OCI-LY7 (cell line): ENCODE results near the gene NLRX1. TPM values are rescaled to one million over a fixed set of nuclear protein-coding genes. Genes with fewer than 3 reads are reported as not detected.
A peak's percentile ranks its signal among the peaks of the same experiment; 100 is the strongest.

Source experiments
- BruUV-seq: library from RNA; stranded (reverse); fragments of 400-500 nt; replicated peaks from 2 replicates; lab custom pipeline; 2021; lab: Mats Ljungman, UMichigan
- CTCF ChIA-PET: fragments of 300-600 bp; sonication (Branson Sonifier 250); formaldehyde crosslinking; loops from one replicate; lab custom pipeline; 2022; ENCODE audit warnings: antibody characterized with exemption; ENCODE audit not compliant: unreplicated experiment; lab: Charles Lee
- POLR2A ChIA-PET: fragments of 300-600 bp; sonication (Branson Sonifier 250); formaldehyde crosslinking; loops from one replicate; lab custom pipeline; 2022; ENCODE audit warnings: antibody characterized with exemption; lab: Charles Lee
- DNase-seq: peaks from one replicate; pipeline ENCODE4 v3.0.0-alpha.2; 2015; ENCODE audit warnings: low spot score
- H2AFZ ChIP-seq: fragments of 200-600 bp; sonication (generic), shearing (Covaris generic); 2 replicates; pipeline ENCODE4 v1.6.1; 2014; ENCODE audit warnings: mild to moderate bottlenecking, antibody characterized with exemption, low read length, moderate library complexity
- H3K27ac ChIP-seq: fragments of 200-600 bp; sonication (generic); 2 replicates; pipeline ENCODE4 v1.5.1; 2014; ENCODE audit warnings: mixed run types, low read depth, mild to moderate bottlenecking, moderate library complexity, low read length, inconsistent platforms; ENCODE audit not compliant: poor library complexity, severe bottlenecking
- H3K36me3 ChIP-seq: fragments of 200-600 bp; sonication (generic); 2 replicates; pipeline ENCODE4 v1.6.1; 2014; ENCODE audit warnings: mild to moderate bottlenecking, antibody characterized with exemption, low read length, moderate library complexity, mixed read lengths; ENCODE audit not compliant: insufficient read depth
- H3K4me1 ChIP-seq: fragments of 200-600 bp; sonication (generic); 2 replicates; pipeline ENCODE4 v1.5.1; 2014; ENCODE audit warnings: mild to moderate bottlenecking, low read length; ENCODE audit not compliant: insufficient read depth, poor library complexity, severe bottlenecking
- H3K4me2 ChIP-seq: fragments of 200-600 bp; sonication (generic); 2 replicates; pipeline ENCODE4 v1.6.1; 2014; ENCODE audit warnings: mild to moderate bottlenecking, low read length
- H3K4me3 ChIP-seq: fragments of 200-600 bp; sonication (generic); 2 replicates; pipeline ENCODE4 v1.5.1; 2014; ENCODE audit warnings: mild to moderate bottlenecking, low read depth, low read length; ENCODE audit not compliant: poor library complexity, severe bottlenecking
- H3K79me2 ChIP-seq: fragments of 200-600 bp; sonication (generic); 2 replicates; pipeline ENCODE4 v1.6.1; 2016; ENCODE audit warnings: low read depth, mild to moderate bottlenecking, low read length, moderate library complexity, mixed read lengths; ENCODE audit not compliant: insufficient read depth
- H3K9me2 ChIP-seq: fragments of 200-600 bp; sonication (generic); 2 replicates; pipeline ENCODE4 v1.6.1; 2016; ENCODE audit warnings: mild to moderate bottlenecking, low read length, mixed read lengths; ENCODE audit not compliant: insufficient read depth
- H3K9me3 ChIP-seq: fragments of 200-600 bp; sonication (generic); 2 replicates; pipeline ENCODE4 v1.6.1; 2014; ENCODE audit warnings: mild to moderate bottlenecking, mixed run types, low read length, mixed read lengths
- H4K20me1 ChIP-seq: fragments of 200-600 bp; sonication (generic); 2 replicates; pipeline ENCODE4 v1.6.1; 2014; ENCODE audit warnings: mild to moderate bottlenecking, antibody characterized with exemption, low read length, moderate library complexity, mixed read lengths; ENCODE audit not compliant: insufficient read depth
- EZH2phosphoT487 ChIP-seq: fragments of 200-600 bp; sonication (generic); IDR thresholded peaks from 2 replicates; pipeline ENCODE4 v1.6.1; 2018; ENCODE audit warnings: low read depth, borderline replicate concordance, mild to moderate bottlenecking, mixed run types, antibody characterized with exemption, low read length, moderate library complexity, mixed read lengths
- intact Hi-C: fragments of 100-400 bp; cut with micrococcal nuclease; formaldehyde crosslinking; loops from one replicate; pipeline ENCODE4 v1.10.0; 2022; ENCODE audit not compliant: unreplicated experiment
- total RNA-seq, 2 experiments: library from RNA; depleted of rRNA in 1 of 2; stranded (reverse); fragments of >200 nt in 1 of 2; shearing (Covaris generic) in 1 of 2; gene quantifications; 2 replicates each; pipeline ENCODE4 v1.2.3, GENCODE V29; 2014 to 2022
- TF ChIP-seq, protein P1 (sequence below): fragments of 200-600 bp; sonication (generic); conservative IDR thresholded peaks from 2 replicates; pipeline ENCODE4 v1.5.1; 2014; ENCODE audit warnings: mild to moderate bottlenecking, antibody characterized with exemption, low read length, moderate library complexity, mixed read lengths

NLRX1 gene
- total RNA-seq, 2 experiments from 2014 or later: 2.1 to 8.8 TPM

DNA sequence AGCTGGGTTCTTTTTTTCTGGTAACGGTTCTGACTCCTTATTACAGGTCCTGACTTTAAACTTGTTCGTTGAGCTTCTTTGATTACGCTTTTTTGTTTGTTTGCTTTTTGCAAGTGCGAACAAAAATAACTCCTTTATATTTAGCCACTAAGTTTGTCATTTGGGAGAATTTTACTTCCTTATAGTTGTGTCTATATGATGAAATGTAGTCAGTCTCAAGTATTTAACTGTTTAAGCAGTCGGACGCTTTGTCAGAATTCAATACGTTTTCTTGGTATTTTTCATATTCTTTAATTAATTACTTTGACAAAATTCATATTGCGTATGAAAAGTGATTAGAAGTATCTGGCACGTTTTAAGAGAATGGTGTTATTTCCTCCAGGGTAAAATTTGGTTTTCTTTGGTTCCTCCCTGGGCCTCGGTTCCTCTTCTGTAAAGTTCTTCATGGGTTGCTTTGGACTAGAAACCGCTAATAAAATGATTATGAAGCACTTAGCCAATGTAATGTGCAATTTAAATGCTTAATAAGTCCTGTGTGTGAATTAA, 39.0 kb downstream of the NLRX1 start:
- Histone ChIP-seq H3K9me2 (no peaks in the 10 kb centered on the region), H3K36me3 (peaks cover 10% of the 10 kb centered on the region), H3K4me2 (peak overlapping the region; percentile 83), H3K27ac (peak overlapping the region; percentile 78), H4K20me1 (no peaks in the 10 kb centered on the region; the same call in 1 of the 2 replicates), H3K4me1 (peaks cover 35% of the 10 kb centered on the region), H2AFZ (no peak overlapping the region; the same call in 1 of the 2 replicates), H3K79me2 (peaks cover 57% of the 10 kb centered on the region), H3K9me3 (no peaks in the 10 kb centered on the region), H3K4me3 (peak overlapping the region; percentile 100)
- intact Hi-C loops: no loop called here
- CTCF ChIA-PET: no interaction called here
- DNase-seq: no peak
- no TSS peak for BruUV-seq
- TF ChIP-seq EZH2phosphoT487: no peak
- TF ChIP-seq, protein P1, sequence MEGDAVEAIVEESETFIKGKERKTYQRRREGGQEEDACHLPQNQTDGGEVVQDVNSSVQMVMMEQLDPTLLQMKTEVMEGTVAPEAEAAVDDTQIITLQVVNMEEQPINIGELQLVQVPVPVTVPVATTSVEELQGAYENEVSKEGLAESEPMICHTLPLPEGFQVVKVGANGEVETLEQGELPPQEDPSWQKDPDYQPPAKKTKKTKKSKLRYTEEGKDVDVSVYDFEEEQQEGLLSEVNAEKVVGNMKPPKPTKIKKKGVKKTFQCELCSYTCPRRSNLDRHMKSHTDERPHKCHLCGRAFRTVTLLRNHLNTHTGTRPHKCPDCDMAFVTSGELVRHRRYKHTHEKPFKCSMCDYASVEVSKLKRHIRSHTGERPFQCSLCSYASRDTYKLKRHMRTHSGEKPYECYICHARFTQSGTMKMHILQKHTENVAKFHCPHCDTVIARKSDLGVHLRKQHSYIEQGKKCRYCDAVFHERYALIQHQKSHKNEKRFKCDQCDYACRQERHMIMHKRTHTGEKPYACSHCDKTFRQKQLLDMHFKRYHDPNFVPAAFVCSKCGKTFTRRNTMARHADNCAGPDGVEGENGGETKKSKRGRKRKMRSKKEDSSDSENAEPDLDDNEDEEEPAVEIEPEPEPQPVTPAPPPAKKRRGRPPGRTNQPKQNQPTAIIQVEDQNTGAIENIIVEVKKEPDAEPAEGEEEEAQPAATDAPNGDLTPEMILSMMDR: no peak
- POLR2A ChIA-PET: interaction anchor here (0.6 to 1.0 kb wide), 6 partner anchors 14 to 106 kb away, joined by 3 to 7 read pairs (median 3); no protein-coding TSS in a partner anchor

DNA sequence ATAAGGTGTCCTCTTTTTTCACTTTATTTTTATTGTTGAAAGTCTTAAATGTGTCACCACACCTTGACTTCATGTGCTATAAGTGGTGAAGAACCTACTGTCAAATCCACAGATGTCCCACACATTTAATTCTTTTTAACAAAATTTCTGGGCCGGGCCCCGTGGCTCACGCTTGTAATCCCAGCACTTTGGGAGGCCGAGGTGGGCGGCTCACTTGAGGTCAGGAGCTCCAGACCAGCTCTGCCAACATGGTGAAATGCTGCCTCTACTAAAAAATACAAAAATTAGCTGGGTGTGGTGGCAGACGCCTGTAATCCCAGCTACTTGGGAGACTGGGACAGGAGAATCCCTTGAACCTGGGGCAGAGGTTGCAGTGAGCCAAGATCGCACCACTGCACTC, 40.7 kb downstream of the NLRX1 start:
- TF ChIP-seq EZH2phosphoT487: no peak
- TF ChIP-seq, protein P1: no peak
- CTCF ChIA-PET: no interaction called here
- no TSS peak for BruUV-seq
- peaks cover 10% of the 10 kb centered on the region for H3K36me3 ChIP-seq
- no peak for DNase-seq
- peaks cover 35% of the 10 kb centered on the region for H3K4me1 ChIP-seq
- H3K27ac ChIP-seq: no peak overlapping the region
- H3K9me2 ChIP-seq: no peaks in the 10 kb centered on the region
- no peak overlapping the region for H3K4me3 ChIP-seq
- no peak overlapping the region for H3K4me2 ChIP-seq
- no peak overlapping the region for H2AFZ ChIP-seq
- no peaks in the 10 kb centered on the region; the same call in 1 of the 2 replicates for H4K20me1 ChIP-seq
- H3K79me2 ChIP-seq: peaks cover 73% of the 10 kb centered on the region
- POLR2A ChIA-PET: interaction anchor here (0.6 to 1.9 kb wide), 4 partner anchors 13 to 74 kb away, joined by 3 to 8 read pairs (median 4); no protein-coding TSS in a partner anchor
- intact Hi-C loops: no loop called here
- H3K9me3 ChIP-seq: no peaks in the 10 kb centered on the region

DNA sequence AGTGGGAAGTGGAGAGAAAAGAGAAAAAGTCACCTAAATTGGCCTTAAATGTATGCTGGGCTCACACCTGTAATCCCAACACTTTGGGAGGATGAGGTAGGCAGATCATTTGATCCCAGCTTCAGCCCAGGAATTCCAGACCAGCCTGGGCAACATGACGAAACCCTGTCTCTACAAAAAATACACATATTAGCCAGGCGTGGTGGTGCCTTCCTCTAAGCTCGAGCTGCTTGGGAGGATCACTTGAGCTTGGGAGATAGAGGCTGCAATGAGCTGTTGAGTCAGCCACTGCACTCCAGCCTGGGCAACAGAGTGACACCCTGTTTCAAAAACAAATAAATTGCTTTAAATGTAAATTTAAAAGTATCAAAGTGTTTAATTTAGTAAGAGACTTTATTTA, 41.5 kb downstream of the NLRX1 start:
- TF ChIP-seq EZH2phosphoT487: no peak
- TF ChIP-seq, protein P1: no peak
- Histone ChIP-seq H3K27ac (no peak overlapping the region), H3K4me3 (no peak overlapping the region), H3K79me2 (peaks cover 82% of the 10 kb centered on the region), H3K9me2 (no peaks in the 10 kb centered on the region), H2AFZ (no peak overlapping the region), H3K9me3 (no peaks in the 10 kb centered on the region), H3K4me1 (peaks cover 29% of the 10 kb centered on the region), H3K4me2 (no peak overlapping the region), H4K20me1 (peaks cover 3% of the 10 kb centered on the region; the same call in 1 of the 2 replicates), H3K36me3 (peaks cover 11% of the 10 kb centered on the region)
- ChIA-PET CTCF (no interaction called here), POLR2A (interaction anchor here (0.5 to 1.9 kb wide), 5 partner anchors 12 to 594 kb away, joined by 3 to 6 read pairs (median 3); no protein-coding TSS in a partner anchor)
- no peak for DNase-seq
- no TSS peak for BruUV-seq
- intact Hi-C loops: no loop called here
